Calu3 (cell line): ENCODE results near the gene BOD1L1. TPM values are rescaled to one million over a fixed set of nuclear protein-coding genes. Genes with fewer than 3 reads are reported as not detected.

ENCODE experiments used
- BruUV-seq: library from RNA; stranded (reverse); fragments of 400-500 nt; replicated peaks from 2 replicates; lab custom pipeline; 2021; lab: Mats Ljungman, UMichigan
- CTCF ChIA-PET: fragments of 300-600 bp; sonication (Branson Sonifier 250); formaldehyde crosslinking; loops from one replicate; lab custom pipeline; 2022; ENCODE audit warnings: antibody characterized with exemption; lab: Charles Lee
- DNase-seq: peaks from one replicate; pipeline ENCODE4 v3.0.0; 2022
- H3K27ac Mint-ChIP-seq: one replicate; pipeline ENCODE4 v1.8.0; 2022; ENCODE audit warnings: mixed read lengths; ENCODE audit not compliant: unreplicated experiment
- H3K27me3 Mint-ChIP-seq: one replicate; pipeline ENCODE4 v1.8.0; 2022; ENCODE audit warnings: mixed read lengths; ENCODE audit not compliant: unreplicated experiment
- H3K36me3 Mint-ChIP-seq: one replicate; pipeline ENCODE4 v1.8.0; 2022; ENCODE audit warnings: mild to moderate bottlenecking, moderate library complexity, mixed read lengths; ENCODE audit not compliant: insufficient read depth, unreplicated experiment
- H3K4me1 Mint-ChIP-seq: one replicate; pipeline ENCODE4 v1.8.0; 2022; ENCODE audit warnings: mild to moderate bottlenecking, low read depth, mixed read lengths; ENCODE audit not compliant: unreplicated experiment
- H3K4me3 Mint-ChIP-seq: one replicate; pipeline ENCODE4 v1.8.0; 2022; ENCODE audit warnings: mild to moderate bottlenecking, low read depth, moderate library complexity, mixed read lengths; ENCODE audit not compliant: unreplicated experiment
- H3K9me3 Mint-ChIP-seq: one replicate; pipeline ENCODE4 v1.8.0; 2022; ENCODE audit warnings: low read depth, mixed read lengths; ENCODE audit not compliant: unreplicated experiment
- intact Hi-C: fragments of 100-400 bp; cut with micrococcal nuclease; formaldehyde crosslinking; loops from one replicate; pipeline ENCODE4 v1.10.0; 2022; ENCODE audit not compliant: unreplicated experiment
- total RNA-seq: library from RNA; stranded (reverse); gene quantifications from 2 replicates; pipeline ENCODE4 v1.2.3, GENCODE V29; 2022
- TF ChIP-seq, protein P1 (sequence below): fragments of 200-600 bp; IDR thresholded peaks from one replicate; pipeline ENCODE4 v1.8.0; 2022; ENCODE audit warnings: antibody characterized with exemption; ENCODE audit not compliant: unreplicated experiment

The BOD1L1 gene
- total RNA-seq, 1 experiment from 2014 or later, result 25.7 TPM

DNA sequence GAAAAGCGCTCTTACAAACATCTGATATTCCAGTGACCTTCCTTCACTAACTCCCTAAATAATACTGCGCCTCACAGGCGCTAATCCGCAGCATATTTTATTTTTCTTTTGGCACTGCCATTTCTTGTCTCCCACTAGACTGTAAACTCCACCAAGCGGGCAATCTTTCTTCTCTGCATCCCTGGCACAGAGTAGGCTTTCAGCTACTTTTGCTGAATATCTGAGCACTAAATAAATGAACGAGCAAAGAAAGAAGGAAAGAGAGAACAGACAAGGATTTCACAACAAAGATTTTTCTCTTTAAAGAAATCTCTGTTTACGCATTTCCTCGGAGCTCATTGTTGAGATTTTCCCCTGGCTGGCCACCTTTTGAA is 95.9 kb downstream of the BOD1L1 start:
- no peaks in the 10 kb centered on the region for H3K9me3 Mint-ChIP-seq
- CTCF ChIA-PET, result interaction anchor here (1.2 kb wide), 1 partner anchor 11 kb away, joined by 5 read pairs; no protein-coding TSS in a partner anchor
- no peaks in the 10 kb centered on the region for H3K4me1 Mint-ChIP-seq
- no peaks in the 10 kb centered on the region for H3K36me3 Mint-ChIP-seq
- no peak overlapping the region for H3K4me3 Mint-ChIP-seq
- TF ChIP-seq, protein P1, sequence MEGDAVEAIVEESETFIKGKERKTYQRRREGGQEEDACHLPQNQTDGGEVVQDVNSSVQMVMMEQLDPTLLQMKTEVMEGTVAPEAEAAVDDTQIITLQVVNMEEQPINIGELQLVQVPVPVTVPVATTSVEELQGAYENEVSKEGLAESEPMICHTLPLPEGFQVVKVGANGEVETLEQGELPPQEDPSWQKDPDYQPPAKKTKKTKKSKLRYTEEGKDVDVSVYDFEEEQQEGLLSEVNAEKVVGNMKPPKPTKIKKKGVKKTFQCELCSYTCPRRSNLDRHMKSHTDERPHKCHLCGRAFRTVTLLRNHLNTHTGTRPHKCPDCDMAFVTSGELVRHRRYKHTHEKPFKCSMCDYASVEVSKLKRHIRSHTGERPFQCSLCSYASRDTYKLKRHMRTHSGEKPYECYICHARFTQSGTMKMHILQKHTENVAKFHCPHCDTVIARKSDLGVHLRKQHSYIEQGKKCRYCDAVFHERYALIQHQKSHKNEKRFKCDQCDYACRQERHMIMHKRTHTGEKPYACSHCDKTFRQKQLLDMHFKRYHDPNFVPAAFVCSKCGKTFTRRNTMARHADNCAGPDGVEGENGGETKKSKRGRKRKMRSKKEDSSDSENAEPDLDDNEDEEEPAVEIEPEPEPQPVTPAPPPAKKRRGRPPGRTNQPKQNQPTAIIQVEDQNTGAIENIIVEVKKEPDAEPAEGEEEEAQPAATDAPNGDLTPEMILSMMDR, result no peak
- BruUV-seq, result no TSS peak
- no peak for DNase-seq
- peaks cover 24% of the 10 kb centered on the region for H3K27me3 Mint-ChIP-seq
- H3K27ac Mint-ChIP-seq, result no peak overlapping the region
- intact Hi-C loops, result no loop called here

- H3K4me1 Mint-ChIP-seq, result no peaks in the 10 kb centered on the region
- no peak overlapping the region for H3K27ac Mint-ChIP-seq
- no peak for DNase-seq
- no TSS peak for BruUV-seq
- H3K4me3 Mint-ChIP-seq, result no peak overlapping the region
- peaks cover 24% of the 10 kb centered on the region for H3K27me3 Mint-ChIP-seq
- intact Hi-C loops, result no loop called here
- no peaks in the 10 kb centered on the region for H3K36me3 Mint-ChIP-seq
- no peaks in the 10 kb centered on the region for H3K9me3 Mint-ChIP-seq
- TF ChIP-seq, protein P1, result no peak
- CTCF ChIA-PET, result interaction anchor here (0.7 kb wide), 3 partner anchors 10 to 903 kb away, joined by 4 to 7 read pairs (median 5); no protein-coding TSS in a partner anchor
These were observed 96.5 kb downstream of the BOD1L1 start for GRCh38 chr4:13530823-13531624.

DNA sequence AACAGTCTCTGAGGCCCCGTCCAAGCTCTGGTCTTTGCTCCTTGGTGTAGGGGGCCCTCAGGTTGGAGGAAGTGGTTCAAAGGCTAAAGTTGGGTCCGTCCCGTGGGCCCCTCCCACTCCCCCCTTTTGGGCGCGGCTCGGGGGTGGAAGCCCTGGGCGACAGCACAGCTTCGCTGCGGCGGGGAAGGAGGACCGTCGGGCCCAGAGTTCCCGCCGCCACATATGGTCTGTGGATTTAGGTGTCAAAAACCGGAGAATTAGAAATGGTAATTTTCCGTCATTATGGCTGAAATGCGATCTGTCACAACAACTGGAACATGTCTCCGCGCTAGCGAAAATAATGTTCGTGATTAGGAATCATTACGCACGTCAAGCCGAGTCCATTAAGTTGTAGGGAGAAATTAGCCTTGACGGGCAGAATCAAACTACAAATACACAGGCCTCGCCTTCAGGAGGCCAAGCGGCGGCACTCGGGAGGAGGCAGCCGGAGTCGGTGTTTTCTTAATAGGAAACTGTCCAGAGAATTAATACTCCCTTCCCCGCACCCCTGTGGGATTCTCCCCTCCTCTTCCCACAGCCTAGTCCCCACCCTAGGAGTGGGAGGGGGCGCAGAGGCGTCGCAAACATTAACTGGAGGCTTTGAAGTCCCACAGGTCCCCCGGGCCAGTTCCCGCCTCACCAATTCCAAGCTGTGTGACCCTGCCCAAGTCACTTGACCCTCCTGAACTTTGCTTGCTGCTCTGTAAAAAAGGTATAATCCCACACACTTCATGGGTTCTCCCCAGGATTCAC is 98.2 kb downstream of the BOD1L1 start:
- TF ChIP-seq, protein P1, result no peak
- H3K4me1 Mint-ChIP-seq, result no peaks in the 10 kb centered on the region

DNA sequence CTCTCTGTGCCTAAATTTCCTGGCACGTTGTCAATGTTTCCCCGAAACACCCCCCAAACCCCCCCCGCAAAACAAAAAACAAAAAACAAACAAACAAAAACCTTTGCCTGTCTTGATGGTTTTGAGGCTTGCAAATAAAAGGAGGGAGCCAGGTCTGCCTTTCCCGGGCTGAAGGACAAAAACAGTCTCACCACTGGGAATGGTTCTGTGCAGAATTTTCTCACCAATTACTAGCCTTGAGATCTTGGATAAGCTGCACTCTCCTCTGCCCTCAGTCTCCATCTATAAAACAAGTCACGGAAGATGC is 98.8 kb downstream of the BOD1L1 start:
- no peak overlapping the region for H3K27ac Mint-ChIP-seq
- no TSS peak for BruUV-seq
- no peak for DNase-seq
- no peaks in the 10 kb centered on the region for H3K4me1 Mint-ChIP-seq
- H3K36me3 Mint-ChIP-seq, result no peaks in the 10 kb centered on the region
- peaks cover 16% of the 10 kb centered on the region for H3K27me3 Mint-ChIP-seq
- TF ChIP-seq, protein P1, result no peak
- intact Hi-C loops, result no loop called here
- H3K4me3 Mint-ChIP-seq, result no peak overlapping the region
- CTCF ChIA-PET, result interaction anchor here (0.6 kb wide), 1 partner anchor 8 kb away, joined by 4 read pairs; no protein-coding TSS in a partner anchor
- H3K9me3 Mint-ChIP-seq, result no peaks in the 10 kb centered on the region

More for the DNA sequence above, 98.2 kb downstream of the BOD1L1 start:
- intact Hi-C loops, result no loop called here
- no peaks in the 10 kb centered on the region for H3K36me3 Mint-ChIP-seq
- no peak overlapping the region for H3K27ac Mint-ChIP-seq
- no peaks in the 10 kb centered on the region for H3K9me3 Mint-ChIP-seq
- H3K4me3 Mint-ChIP-seq, result no peak overlapping the region
- no peak for DNase-seq
- peaks cover 22% of the 10 kb centered on the region for H3K27me3 Mint-ChIP-seq
- no TSS peak for BruUV-seq
- CTCF ChIA-PET, result interaction anchor here (0.6 kb wide), 1 partner anchor 9 kb away, joined by 4 read pairs; no protein-coding TSS in a partner anchor
